ENCODE measurements around the gene CYTH1. TPM values are rescaled to one million over a fixed set of nuclear protein-coding genes. Genes with fewer than 3 reads are reported as not detected.

CYTH1 gene
- total and polyA plus RNA-seq, 3 donors from 2014 or later, result 40.8 to 47.9 (median 42.2) TPM

DNA sequence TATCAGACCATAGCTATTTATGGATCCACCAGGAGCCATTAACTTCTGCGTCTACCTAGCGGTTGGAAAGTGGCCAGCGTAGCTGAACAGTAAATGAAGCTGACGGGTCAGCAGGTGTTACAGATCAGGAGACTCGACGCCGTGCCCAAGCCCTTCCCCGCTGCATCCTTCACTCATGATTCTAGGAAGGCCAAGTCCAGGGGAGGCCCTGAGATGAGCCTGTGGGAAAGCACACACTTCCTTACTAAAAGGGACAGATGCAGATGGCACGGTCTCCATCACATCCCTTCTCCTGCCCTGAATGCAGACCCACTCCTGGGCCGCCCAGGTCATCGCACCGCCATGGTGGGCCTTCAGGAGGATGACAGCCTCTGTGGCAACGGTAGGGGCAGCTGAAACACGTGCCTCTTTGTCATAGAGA lies 137.1 kb downstream of the CYTH1 start:
- no peaks in the 10 kb centered on the region for H3K36me3 ChIP-seq (ENCODE audit: low read depth, missing control alignments)
- no peak overlapping the region for H3K27ac ChIP-seq
- H3K4me1 ChIP-seq, result no peaks in the 10 kb centered on the region
- H3K27me3 ChIP-seq, result no peaks in the 10 kb centered on the region
- TF ChIP-seq POLR2A (IDR thresholded peaks at IDR 0.05), result no peak
- TF ChIP-seq, protein P1, sequence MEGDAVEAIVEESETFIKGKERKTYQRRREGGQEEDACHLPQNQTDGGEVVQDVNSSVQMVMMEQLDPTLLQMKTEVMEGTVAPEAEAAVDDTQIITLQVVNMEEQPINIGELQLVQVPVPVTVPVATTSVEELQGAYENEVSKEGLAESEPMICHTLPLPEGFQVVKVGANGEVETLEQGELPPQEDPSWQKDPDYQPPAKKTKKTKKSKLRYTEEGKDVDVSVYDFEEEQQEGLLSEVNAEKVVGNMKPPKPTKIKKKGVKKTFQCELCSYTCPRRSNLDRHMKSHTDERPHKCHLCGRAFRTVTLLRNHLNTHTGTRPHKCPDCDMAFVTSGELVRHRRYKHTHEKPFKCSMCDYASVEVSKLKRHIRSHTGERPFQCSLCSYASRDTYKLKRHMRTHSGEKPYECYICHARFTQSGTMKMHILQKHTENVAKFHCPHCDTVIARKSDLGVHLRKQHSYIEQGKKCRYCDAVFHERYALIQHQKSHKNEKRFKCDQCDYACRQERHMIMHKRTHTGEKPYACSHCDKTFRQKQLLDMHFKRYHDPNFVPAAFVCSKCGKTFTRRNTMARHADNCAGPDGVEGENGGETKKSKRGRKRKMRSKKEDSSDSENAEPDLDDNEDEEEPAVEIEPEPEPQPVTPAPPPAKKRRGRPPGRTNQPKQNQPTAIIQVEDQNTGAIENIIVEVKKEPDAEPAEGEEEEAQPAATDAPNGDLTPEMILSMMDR (IDR thresholded peaks at IDR 0.05), result no peak
- no peak for DNase-seq
- H3K9me3 ChIP-seq, result no peaks in the 10 kb centered on the region
- 93% methylated on average over 13 to 14 of the region's 14 CpGs for WGBS, 2 donors
- no peak overlapping the region for H3K4me3 ChIP-seq
- intact Hi-C loops (cut with DNase I; ENCODE audit: low total_unique reads), result no loop called here

DNA sequence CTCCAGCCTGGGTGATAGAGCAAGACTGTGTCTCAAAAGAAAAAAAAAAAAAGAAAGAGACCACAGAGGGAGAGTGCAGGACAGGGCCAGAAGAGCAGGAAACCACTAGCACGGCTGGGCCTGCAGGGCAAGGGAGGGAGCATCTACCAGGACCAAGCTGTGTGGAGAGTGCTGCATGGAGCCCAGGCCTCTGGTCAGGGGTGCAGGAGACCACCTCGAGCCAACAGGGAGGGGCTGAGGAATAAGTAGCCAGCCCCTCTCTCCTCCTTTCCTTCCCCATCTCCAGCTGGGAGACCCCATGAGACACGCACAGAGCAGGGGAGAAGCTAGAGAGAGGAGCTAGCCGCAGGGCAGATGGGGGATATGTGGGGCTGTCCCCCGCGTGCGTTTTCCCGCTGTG lies 137.8 kb downstream of the CYTH1 start:
- TF ChIP-seq, protein P1 (IDR thresholded peaks at IDR 0.05), result no peak
- TF ChIP-seq POLR2A (IDR thresholded peaks at IDR 0.05), result no peak
- Histone ChIP-seq H3K9me3 (no peaks in the 10 kb centered on the region), H3K27me3 (no peaks in the 10 kb centered on the region), H3K4me1 (no peaks in the 10 kb centered on the region), H3K27ac (no peak overlapping the region), H3K36me3 (ENCODE audit: low read depth, missing control alignments) (no peaks in the 10 kb centered on the region), H3K4me3 (no peak overlapping the region)
- DNase-seq, result no peak
- WGBS, 2 donors, result 76 to 82% methylated on average over 4 to 8 of the region's 8 CpGs
- intact Hi-C loops (cut with DNase I; ENCODE audit: low total_unique reads), result no loop called here

DNA sequence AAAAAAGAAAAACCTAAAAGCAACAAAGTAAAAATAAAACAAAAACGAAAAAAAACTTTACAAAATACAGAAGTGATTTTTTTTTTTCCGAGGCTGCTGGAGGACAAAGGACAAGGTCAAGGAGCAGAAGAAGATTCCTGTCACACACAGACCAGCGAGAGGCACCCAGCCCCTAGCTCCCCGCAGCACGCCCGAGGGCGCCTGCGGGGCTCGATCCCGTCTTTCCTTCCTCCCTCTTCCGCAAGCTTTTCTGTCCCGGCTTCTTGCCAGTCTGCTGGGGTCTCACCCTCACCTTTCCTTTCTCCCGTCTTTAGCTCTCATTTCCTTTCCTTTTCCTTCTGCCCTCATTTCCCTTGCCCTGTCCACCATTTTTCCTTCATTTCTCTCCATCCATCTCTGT lies 138.7 kb downstream of the CYTH1 start:
- no peaks in the 10 kb centered on the region for H3K36me3 ChIP-seq (ENCODE audit: low read depth, missing control alignments)
- no peaks in the 10 kb centered on the region for H3K9me3 ChIP-seq
- H3K27ac ChIP-seq, result no peak overlapping the region
- 92 to 93% methylated on average over 13 of the region's 13 CpGs for WGBS, 2 donors
- no peak for TF ChIP-seq POLR2A (IDR thresholded peaks at IDR 0.05)
- TF ChIP-seq, protein P1 (IDR thresholded peaks at IDR 0.05), result no peak
- intact Hi-C loops (cut with DNase I; ENCODE audit: low total_unique reads), result no loop called here
- no peaks in the 10 kb centered on the region for H3K4me1 ChIP-seq
- H3K27me3 ChIP-seq, result no peaks in the 10 kb centered on the region
- no peak for DNase-seq
- H3K4me3 ChIP-seq, result no peak overlapping the region

DNA sequence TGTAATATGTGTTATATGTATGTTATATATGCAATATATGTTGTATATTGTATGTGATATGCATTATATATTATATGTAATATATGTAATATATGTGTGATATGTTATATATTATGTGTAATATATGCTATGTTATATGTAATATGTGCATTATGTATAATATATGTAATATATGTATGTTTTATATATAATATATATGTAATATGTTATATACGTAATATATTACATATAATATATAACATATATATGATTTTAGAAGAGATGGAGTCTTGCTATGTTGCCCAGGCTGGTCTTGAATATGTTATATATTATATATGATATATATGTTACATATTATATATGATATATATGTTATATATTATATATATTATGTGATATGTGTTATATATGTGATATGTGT lies 139.4 kb downstream of the CYTH1 start:
- no peak for TF ChIP-seq POLR2A (IDR thresholded peaks at IDR 0.05)
- 90 to 94% methylated on average over 1 of the region's 1 CpG for WGBS, 2 donors
- no peak for DNase-seq

DNA sequence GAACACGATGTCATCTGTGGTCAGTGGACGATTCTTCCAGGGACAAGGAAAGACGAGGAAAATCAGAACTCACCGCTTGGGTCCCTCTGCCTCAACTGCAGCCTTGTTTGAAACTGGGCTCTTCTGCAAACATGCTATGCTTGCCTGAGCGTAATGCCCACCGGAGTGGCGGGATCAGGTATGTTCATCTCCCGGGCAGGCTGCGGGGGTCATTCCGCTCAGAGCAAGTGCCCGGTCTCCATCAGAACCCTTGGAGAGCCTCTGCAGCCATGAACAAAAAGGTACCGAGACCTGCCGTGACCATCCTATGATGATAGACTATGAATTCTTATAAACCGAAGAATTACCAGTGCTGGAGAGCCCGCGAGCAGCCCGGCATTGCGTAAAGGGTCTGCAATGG lies 140.4 kb downstream of the CYTH1 start:
- no peaks in the 10 kb centered on the region for H3K9me3 ChIP-seq
- no peaks in the 10 kb centered on the region for H3K4me1 ChIP-seq
- DNase-seq, result no peak
- no peak overlapping the region for H3K27ac ChIP-seq
- H3K36me3 ChIP-seq (ENCODE audit: low read depth, missing control alignments), result no peaks in the 10 kb centered on the region
- H3K4me3 ChIP-seq, result no peak overlapping the region
- H3K27me3 ChIP-seq, result no peaks in the 10 kb centered on the region
- TF ChIP-seq, protein P1 (IDR thresholded peaks at IDR 0.05), result no peak
- 91 to 93% methylated on average over 18 of the region's 18 CpGs for WGBS, 2 donors
- intact Hi-C loops (cut with DNase I; ENCODE audit: low total_unique reads), result no loop called here

More for the DNA sequence above, 139.4 kb downstream of the CYTH1 start:
- intact Hi-C loops (cut with DNase I; ENCODE audit: low total_unique reads), result no loop called here
- no peaks in the 10 kb centered on the region for H3K9me3 ChIP-seq
- H3K4me3 ChIP-seq, result no peak overlapping the region
- no peaks in the 10 kb centered on the region for H3K4me1 ChIP-seq
- no peaks in the 10 kb centered on the region for H3K27me3 ChIP-seq
- no peaks in the 10 kb centered on the region for H3K36me3 ChIP-seq (ENCODE audit: low read depth, missing control alignments)
- H3K27ac ChIP-seq, result no peak overlapping the region

Measured in testis (tissue), 3 donors.